WTC11 (cell line): Measurements from ENCODE around the gene KRI1.

Experiments used
- ELF4 ChIP-seq: sonication (generic); formaldehyde crosslinking; IDR thresholded peaks from 2 replicates; pipeline ENCODE4 v1.8.1; 2022; ENCODE audit warnings: low read depth, mild to moderate bottlenecking, moderate library complexity, missing genetic modification reagents
- TF ChIP-seq, protein P1 (sequence below): fragments of 200-600 bp; IDR thresholded peaks from 2 replicates; pipeline ENCODE4 v1.8.0; 2022; ENCODE audit warnings: antibody characterized with exemption
- TF ChIP-seq, protein P2 (sequence below): sonication (generic); formaldehyde crosslinking; IDR thresholded peaks from 2 replicates; pipeline ENCODE4 v1.8.0; 2022; ENCODE audit warnings: mild to moderate bottlenecking, missing genetic modification reagents

DNA sequence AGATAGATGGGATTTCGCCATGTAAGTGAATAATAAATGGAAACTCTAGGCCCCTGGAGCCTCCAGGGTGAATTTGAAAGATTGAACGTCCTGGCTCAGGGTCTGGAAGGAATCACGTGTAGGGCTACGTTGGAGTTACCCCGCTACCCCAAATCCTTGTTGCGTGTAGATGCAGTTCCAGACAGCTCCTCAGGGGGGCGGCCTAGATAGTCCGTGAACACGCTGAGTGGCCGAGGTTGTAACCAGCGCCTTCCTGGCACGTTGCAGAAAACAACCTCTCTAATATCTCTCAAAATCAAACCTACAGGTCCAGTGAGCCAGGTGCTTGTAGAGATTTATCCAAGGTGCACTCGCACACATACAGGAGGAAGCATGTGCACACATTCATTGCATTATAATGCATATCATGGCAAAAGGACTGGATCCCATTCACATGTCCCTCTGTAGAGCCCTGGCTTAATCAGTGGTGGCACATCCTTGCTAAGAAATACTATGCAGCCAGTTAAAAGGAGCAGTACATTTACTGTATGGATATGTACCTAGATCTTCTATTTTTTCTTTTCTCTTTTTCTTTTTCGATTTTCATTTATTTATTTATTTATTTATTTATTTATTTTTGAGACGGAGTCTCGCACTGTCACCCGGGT, 60.1 kb downstream of the KRI1 start:
- TF ChIP-seq, protein P1, sequence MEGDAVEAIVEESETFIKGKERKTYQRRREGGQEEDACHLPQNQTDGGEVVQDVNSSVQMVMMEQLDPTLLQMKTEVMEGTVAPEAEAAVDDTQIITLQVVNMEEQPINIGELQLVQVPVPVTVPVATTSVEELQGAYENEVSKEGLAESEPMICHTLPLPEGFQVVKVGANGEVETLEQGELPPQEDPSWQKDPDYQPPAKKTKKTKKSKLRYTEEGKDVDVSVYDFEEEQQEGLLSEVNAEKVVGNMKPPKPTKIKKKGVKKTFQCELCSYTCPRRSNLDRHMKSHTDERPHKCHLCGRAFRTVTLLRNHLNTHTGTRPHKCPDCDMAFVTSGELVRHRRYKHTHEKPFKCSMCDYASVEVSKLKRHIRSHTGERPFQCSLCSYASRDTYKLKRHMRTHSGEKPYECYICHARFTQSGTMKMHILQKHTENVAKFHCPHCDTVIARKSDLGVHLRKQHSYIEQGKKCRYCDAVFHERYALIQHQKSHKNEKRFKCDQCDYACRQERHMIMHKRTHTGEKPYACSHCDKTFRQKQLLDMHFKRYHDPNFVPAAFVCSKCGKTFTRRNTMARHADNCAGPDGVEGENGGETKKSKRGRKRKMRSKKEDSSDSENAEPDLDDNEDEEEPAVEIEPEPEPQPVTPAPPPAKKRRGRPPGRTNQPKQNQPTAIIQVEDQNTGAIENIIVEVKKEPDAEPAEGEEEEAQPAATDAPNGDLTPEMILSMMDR, result peak; percentile 90
- TF ChIP-seq, protein P2, sequence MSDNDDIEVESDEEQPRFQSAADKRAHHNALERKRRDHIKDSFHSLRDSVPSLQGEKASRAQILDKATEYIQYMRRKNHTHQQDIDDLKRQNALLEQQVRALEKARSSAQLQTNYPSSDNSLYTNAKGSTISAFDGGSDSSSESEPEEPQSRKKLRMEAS (CRISPR knock-in tag), result peak; percentile 47; the same call in 1 of the 2 replicates
- TF ChIP-seq ELF4 (CRISPR knock-in tag), result no peak
